Panc1 (cell line): ENCODE data around the gene GABARAP. TPM values are rescaled to one million over a fixed set of nuclear protein-coding genes. Genes with fewer than 3 reads are reported as not detected.

ENCODE experiments used
- ATAC-seq: fragments of 200-7000 bp; cut with Tn5 transposase; 2 replicates; pipeline ENCODE4 v1.9.1; 2020; ENCODE audit warnings: mild to moderate bottlenecking, moderate library complexity
- BruUV-seq: library from RNA; stranded (reverse); fragments of 400-500 nt; replicated peaks from 2 replicates; lab custom pipeline; 2021; lab: Mats Ljungman, UMichigan
- CTCF ChIA-PET: fragments of 300-600 bp; sonication (Branson Sonifier 250); formaldehyde crosslinking; loops from one replicate; lab custom pipeline; 2022; ENCODE audit warnings: antibody characterized with exemption; lab: Charles Lee
- POLR2A ChIA-PET: fragments of 300-600 bp; sonication (Branson Sonifier 250); formaldehyde crosslinking; loops from one replicate; lab custom pipeline; 2022; ENCODE audit warnings: antibody characterized with exemption; lab: Charles Lee
- DNase-seq: peaks from one replicate; pipeline ENCODE4 v3.0.0-alpha.2; 2010; ENCODE audit warnings: low read depth, low spot score
- H3K27ac ChIP-seq: 2 replicates; pipeline ENCODE4 v1.5.1; 2011; ENCODE audit warnings: mild to moderate bottlenecking, low read length, inconsistent platforms
- H3K27me3 ChIP-seq: fragments of 200-500 bp; sonication (Bioruptor generic); 2 replicates; pipeline ENCODE4 v1.6.0; 2014; ENCODE audit warnings: low read length, inconsistent platforms; ENCODE audit not compliant: control insufficient read depth, insufficient read depth
- H3K36me3 ChIP-seq: fragments of 200-500 bp; sonication (Bioruptor generic); 2 replicates; pipeline ENCODE4 v1.5.1; 2014; ENCODE audit warnings: inconsistent platforms, mild to moderate bottlenecking, low read length, moderate library complexity; ENCODE audit not compliant: control insufficient read depth, insufficient read depth
- H3K4me1 ChIP-seq: 2 replicates; pipeline ENCODE4 v1.5.1; 2011; ENCODE audit warnings: inconsistent platforms, mild to moderate bottlenecking, low read length, moderate library complexity; ENCODE audit not compliant: control insufficient read depth, insufficient read depth
- H3K4me3 ChIP-seq, 2 experiments: 2 replicates each; pipeline ENCODE4 v1.5.1; 2011 to 2012; ENCODE audit warnings: low read depth in 2 of 2, low read length in 2 of 2, mild to moderate bottlenecking in 2 of 2, inconsistent platforms in 1 of 2, moderate library complexity in 1 of 2
- H3K9me3 ChIP-seq: fragments of 200-500 bp; sonication (Bioruptor generic); 2 replicates; pipeline ENCODE4 v1.5.1; 2014; ENCODE audit warnings: low read depth, mild to moderate bottlenecking, inconsistent platforms, low read length, moderate library complexity; ENCODE audit not compliant: control insufficient read depth, insufficient read depth
- CTCF ChIP-seq: fragments of 450-650 bp; IDR thresholded peaks from 2 replicates; pipeline ENCODE4 v1.5.1; 2017; ENCODE audit warnings: mild to moderate bottlenecking
- POLR2AphosphoS5 ChIP-seq: IDR thresholded peaks from 2 replicates; pipeline ENCODE4 v1.6.1; 2012; ENCODE audit warnings: mild to moderate bottlenecking, low read depth, low read length, moderate library complexity
- REST ChIP-seq, 2 experiments: IDR thresholded peaks; 2 replicates each; pipeline ENCODE4 v1.6.1; 2011 to 2012; ENCODE audit warnings: low read depth in 2 of 2, control low read depth in 1 of 2, low read length in 1 of 2, mild to moderate bottlenecking in 1 of 2, moderate library complexity in 1 of 2; ENCODE audit not compliant: insufficient read depth in 1 of 2
- SIN3A ChIP-seq: IDR thresholded peaks from 2 replicates; pipeline ENCODE4 v1.6.1; 2012; ENCODE audit warnings: low read depth, mild to moderate bottlenecking, low read length, moderate library complexity, borderline replicate concordance; ENCODE audit not compliant: insufficient read depth
- TCF7L2 ChIP-seq: IDR thresholded peaks from 2 replicates; pipeline ENCODE4 v1.6.1; 2011; ENCODE audit warnings: mild to moderate bottlenecking, low read depth, low read length, inconsistent platforms
- in situ Hi-C: cut with HindIII; loops from 2 replicates; pipeline ENCODE4 v1.10.0; 2016; ENCODE audit warnings: low sequenced_read_pairs, low pct_unique_long_range_greater_than_20kb
- intact Hi-C: fragments of 100-400 bp; cut with micrococcal nuclease; formaldehyde crosslinking; loops from one replicate; pipeline ENCODE4 v1.10.0; 2022; ENCODE audit not compliant: unreplicated experiment
- total RNA-seq: library from RNA; stranded (reverse); gene quantifications from one replicate; pipeline ENCODE4 v1.2.1, GENCODE V29; 2021; ENCODE audit not compliant: unreplicated experiment

GABARAP gene
- total RNA-seq, 1 experiment from 2014 or later = 289 TPM

DNA sequence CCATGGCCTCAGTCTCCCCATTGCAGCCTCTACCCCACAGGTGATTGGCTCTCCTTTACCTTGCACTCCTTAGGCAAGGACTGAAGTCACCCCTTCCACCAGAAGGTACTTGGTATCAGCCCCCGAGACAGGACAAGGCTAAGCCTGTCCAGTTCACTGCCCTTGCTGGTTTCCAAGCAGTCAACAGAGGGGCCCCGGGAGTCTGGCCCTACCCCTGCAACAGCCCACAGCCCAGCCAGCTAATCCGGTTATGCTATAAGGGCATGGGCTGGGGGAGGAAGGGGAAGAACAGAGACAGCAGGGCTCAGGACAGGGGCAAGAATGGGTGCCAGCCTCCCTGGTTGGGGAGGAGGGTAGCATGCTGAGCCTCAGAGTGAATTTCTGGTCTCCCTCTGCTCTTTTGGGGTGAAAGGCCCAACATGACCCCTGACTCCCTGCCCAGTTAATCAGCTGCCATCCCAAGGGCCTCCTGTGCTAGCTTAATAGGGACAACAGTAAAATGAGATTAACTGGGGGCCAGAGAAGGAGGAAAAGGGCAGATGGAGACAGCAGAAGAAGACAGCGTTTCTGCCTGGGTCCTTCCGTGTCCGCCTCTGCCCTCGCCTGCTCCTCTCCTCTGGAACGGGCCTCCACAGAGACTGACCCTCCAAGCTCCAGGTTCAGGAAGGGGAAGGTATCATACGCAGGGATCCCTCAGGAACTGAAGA, 33.3 kb downstream of the GABARAP start:
- no peak overlapping the region for H3K27ac ChIP-seq
- H3K4me1 ChIP-seq = peaks cover 4% of the 10 kb centered on the region
- no peak for DNase-seq
- H3K9me3 ChIP-seq = no peaks in the 10 kb centered on the region
- H3K36me3 ChIP-seq = no peaks in the 10 kb centered on the region
- CTCF ChIA-PET = no interaction called here
- TF ChIP-seq TCF7L2 (no peak), REST (IDR thresholded peaks at IDR 0.05; ENCODE audit: insufficient read depth in 1 of 2, low read depth in 2 of 2, low read length in 1 of 2) (no peak), SIN3A (no peak), POLR2AphosphoS5 (no peak), CTCF (no peak)
- ATAC-seq = no peak
- in situ Hi-C loops (no loop called here), intact Hi-C loops (no loop called here)
- H3K4me3 ChIP-seq = no peak overlapping the region
- POLR2A ChIA-PET = no interaction called here
- no peaks in the 10 kb centered on the region for H3K27me3 ChIP-seq
- BruUV-seq = no TSS peak

GRCh38 chr17:7208027-7208571, 34.1 kb downstream of the GABARAP start:
- DNase-seq = no peak
- POLR2A ChIA-PET = no interaction called here

More at GRCh38 chr17:7208027-7208571, 34.1 kb downstream of the GABARAP start:
- Histone ChIP-seq H3K4me1 (peaks cover 4% of the 10 kb centered on the region), H3K4me3 (no peak overlapping the region), H3K36me3 (no peaks in the 10 kb centered on the region), H3K27ac (no peak overlapping the region), H3K27me3 (no peaks in the 10 kb centered on the region), H3K9me3 (no peaks in the 10 kb centered on the region)
- no peak for ATAC-seq
- in situ Hi-C loops (no loop called here), intact Hi-C loops (no loop called here)
- no peak for TF ChIP-seq POLR2AphosphoS5
- no peak for TF ChIP-seq REST (IDR thresholded peaks at IDR 0.05; ENCODE audit: insufficient read depth in 1 of 2, low read depth in 2 of 2, low read length in 1 of 2)
- no peak for TF ChIP-seq TCF7L2
- TF ChIP-seq CTCF = no peak
- no peak for TF ChIP-seq SIN3A
- no TSS peak for BruUV-seq
- CTCF ChIA-PET = no interaction called here
